ENCODE measurements around the gene BAZ2B.

DNA sequence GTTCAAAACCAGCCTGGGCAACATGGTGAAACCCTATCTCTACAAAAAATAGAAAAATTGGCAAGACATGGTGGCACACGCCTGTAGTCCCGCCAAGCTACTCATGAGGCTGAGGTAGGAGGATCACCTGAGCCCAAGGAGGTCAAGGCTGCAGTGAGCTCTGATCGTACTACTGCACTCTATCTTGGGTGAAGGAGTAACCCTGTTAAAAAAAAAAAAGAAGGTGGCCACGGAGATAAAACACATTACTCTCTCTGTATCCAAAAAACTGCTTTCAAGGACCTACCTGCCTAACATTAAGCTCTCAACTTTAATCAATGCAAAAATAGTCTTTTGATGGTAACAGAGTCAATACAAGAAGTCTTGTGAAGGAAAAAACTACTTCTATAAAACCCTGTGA is 57.3 kb downstream of the BAZ2B start:
- TF ChIP-seq CTCF (IDR thresholded peaks at IDR 0.05) = no peak
- TF ChIP-seq POLR2A (IDR thresholded peaks at IDR 0.05) = no peak

Data from right lobe of liver (tissue), 4 donors.